ENCODE data around the gene ALDOA.

Gene ALDOA

DNA sequence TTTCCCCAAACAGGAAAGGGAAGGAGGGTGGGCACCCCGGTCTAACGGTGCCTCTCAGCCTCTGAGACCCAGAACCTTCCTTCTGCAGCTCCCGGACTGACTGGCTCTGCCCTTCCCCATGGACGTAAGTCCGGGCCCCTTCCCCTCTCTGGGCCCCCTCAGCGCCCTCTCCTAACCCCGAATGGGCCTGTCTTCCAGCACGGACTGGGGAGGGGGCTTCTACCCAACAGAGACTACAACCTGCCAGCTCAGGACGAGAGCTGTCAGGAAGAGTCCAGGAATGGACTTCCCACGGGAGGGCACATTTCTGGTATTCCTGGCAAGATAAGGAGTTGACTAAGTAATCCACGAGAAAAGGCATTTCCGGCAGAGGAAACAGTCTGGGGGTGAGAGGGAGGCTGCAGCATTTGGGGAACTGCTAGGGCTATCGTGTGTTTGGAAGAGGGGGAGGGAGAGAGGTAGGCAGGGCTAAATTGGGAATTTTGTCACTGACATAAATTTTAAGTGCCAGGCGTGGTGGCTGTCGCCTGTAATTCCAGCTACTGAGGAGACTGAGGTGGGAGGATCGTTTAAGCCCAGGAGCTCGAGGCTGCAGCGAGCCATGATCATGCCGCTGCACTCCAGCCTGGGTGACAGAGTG is 12.1 kb upstream of the ALDOA start:
- ATAC-seq (replicated peaks) (peak; percentile 26 to 38), DNase-seq (no peak)
- no peak overlapping the region for H3K27ac Mint-ChIP-seq
- H3K9me3 Mint-ChIP-seq = no peaks in the 10 kb centered on the region
- no peaks in the 10 kb centered on the region for H3K27me3 Mint-ChIP-seq
- H3K4me3 Mint-ChIP-seq = peak overlapping the region; percentile 86 to 93
- H3K36me3 Mint-ChIP-seq = no peaks in the 10 kb centered on the region
- H3K4me1 Mint-ChIP-seq = peaks cover 20 to 26% of the 10 kb centered on the region in 2 donors

GRCh38 chr16:30054451-30054850 is 11.1 kb upstream of the ALDOA start:
- Mint-ChIP-seq H3K27ac (no peak overlapping the region), H3K4me1 (peaks cover 20 to 26% of the 10 kb centered on the region in 2 donors), H3K27me3 (no peaks in the 10 kb centered on the region), H3K4me3 (peak overlapping the region; percentile 36 to 39), H3K36me3 (no peaks in the 10 kb centered on the region), H3K9me3 (no peaks in the 10 kb centered on the region)
- ATAC-seq (replicated peaks) (no peak), DNase-seq (no peak)

DNA sequence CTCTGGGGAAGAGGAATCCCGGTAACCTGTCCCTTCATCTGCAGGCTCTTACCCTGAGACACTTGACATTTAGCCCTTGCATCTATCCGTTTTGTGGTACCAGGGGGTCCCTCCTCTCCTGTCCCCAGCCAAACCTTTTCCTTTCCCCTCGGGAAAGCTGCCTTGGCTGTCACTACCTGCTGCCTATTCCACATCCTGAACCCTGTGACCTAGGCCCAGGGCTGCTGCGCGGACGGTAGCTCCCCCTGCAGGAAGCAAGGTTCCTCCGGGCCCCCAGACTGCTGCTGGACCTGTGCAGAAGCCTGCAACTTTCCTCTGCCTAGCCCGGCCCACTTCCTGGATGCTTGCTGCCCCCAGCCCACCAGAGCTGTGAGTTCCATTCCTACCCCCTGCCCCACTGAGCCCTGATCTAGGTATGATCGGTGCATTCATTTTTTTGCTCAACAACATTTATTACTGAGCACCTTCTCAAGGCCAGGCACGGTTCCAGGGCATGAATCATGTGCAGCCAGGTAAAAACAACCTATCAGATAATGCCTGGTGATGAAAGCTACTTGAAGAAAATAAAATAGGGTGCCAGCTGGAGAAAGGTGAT is 10.5 kb upstream of the ALDOA start:
- DNase-seq = no peak
- H3K36me3 Mint-ChIP-seq = no peaks in the 10 kb centered on the region
- peak; percentile 65 to 71 for ATAC-seq (replicated peaks)
- no peak overlapping the region for H3K4me3 Mint-ChIP-seq
- H3K4me1 Mint-ChIP-seq = peaks cover 20 to 26% of the 10 kb centered on the region in 2 donors
- no peaks in the 10 kb centered on the region for H3K27me3 Mint-ChIP-seq
- H3K27ac Mint-ChIP-seq = no peak overlapping the region
- no peaks in the 10 kb centered on the region for H3K9me3 Mint-ChIP-seq

- no peak overlapping the region for H3K27ac Mint-ChIP-seq
- no peak overlapping the region for H3K4me3 Mint-ChIP-seq
- H3K36me3 Mint-ChIP-seq = peaks cover 1 to 10% of the 10 kb centered on the region in 2 donors
- no peaks in the 10 kb centered on the region for H3K9me3 Mint-ChIP-seq
- no peak for ATAC-seq (replicated peaks)
- H3K4me1 Mint-ChIP-seq = peaks cover 14 to 19% of the 10 kb centered on the region in 2 donors
- H3K27me3 Mint-ChIP-seq = no peaks in the 10 kb centered on the region
- no peak for DNase-seq
Measured at GRCh38 chr16:30060346-30060745, 5.2 kb upstream of the ALDOA start.

DNA sequence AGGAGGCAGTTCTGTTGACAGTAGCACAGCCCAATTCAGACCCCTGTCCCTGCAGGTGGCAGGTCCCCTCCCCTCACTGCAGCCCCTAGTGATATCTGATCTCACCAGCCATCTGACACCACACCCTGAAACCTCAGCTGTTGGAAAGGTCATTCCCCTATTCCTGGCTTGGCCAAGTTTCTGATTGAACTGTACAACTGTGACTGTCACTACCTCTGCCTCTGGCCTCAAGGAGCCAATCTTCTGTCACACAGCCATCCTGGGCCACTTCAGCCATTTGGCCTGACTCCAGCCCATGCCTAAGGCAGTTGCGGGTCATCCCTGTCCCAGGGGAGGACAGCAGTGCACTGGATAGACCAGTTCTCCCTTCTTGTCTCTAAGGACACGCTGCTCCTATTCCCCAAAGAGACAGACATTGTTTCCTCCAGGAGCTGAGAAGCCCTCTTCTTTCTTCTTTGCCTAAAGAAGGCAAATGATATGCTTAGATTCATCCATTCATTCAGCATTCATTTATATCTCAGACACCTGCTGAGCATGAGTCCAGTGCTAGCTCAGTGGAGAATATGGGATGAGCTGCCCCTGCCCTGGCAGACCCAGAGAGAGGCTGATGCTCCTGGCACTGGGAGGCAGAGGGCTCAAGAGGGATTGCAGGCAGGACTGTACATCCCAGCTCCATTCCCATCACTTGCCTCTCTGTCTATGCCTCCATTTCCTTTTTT is 4.6 kb upstream of the ALDOA start:
- Mint-ChIP-seq H3K4me3 (no peak overlapping the region), H3K27me3 (no peaks in the 10 kb centered on the region), H3K36me3 (peaks cover 6 to 15% of the 10 kb centered on the region in 2 donors), H3K27ac (no peak overlapping the region), H3K9me3 (no peaks in the 10 kb centered on the region), H3K4me1 (peaks cover 14 to 18% of the 10 kb centered on the region in 2 donors)
- ATAC-seq (replicated peaks) (no peak), DNase-seq (no peak)

DNA sequence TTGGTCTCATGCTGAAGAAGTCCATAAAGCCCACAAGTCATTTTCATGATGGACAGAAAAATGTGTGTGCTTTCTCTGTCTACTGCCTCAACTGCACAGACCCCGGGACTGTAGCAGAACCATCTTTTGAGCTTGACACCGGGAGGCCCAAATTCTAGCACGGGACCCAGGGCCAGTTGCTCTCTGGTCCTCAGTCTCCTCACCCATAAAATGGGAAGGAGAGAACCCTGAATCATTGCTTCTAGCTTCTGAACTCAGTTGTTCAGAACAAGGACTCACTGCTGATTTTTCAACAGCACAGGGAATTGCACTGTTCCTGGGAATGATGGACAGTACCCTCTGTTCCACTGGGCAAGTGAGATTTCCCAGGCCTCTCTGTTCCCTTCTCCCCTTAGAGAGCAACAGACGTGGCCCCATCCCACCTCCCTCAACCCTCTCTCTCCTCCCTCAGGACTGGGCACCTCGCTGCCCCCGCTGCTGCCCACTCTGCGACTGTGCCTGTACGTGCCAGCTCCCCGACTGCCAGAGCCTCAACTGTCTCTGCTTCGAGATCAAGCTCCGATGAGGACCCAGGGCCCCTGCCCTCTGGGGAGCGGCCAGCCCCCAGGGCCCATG is 2.2 kb upstream of the ALDOA start:
- peaks cover 22 to 33% of the 10 kb centered on the region in 2 donors for H3K36me3 Mint-ChIP-seq
- H3K27me3 Mint-ChIP-seq = no peaks in the 10 kb centered on the region
- DNase-seq (no peak), ATAC-seq (replicated peaks) (no peak)
- peak overlapping the region; percentile 89 to 95 for H3K4me3 Mint-ChIP-seq
- no peaks in the 10 kb centered on the region for H3K9me3 Mint-ChIP-seq
- H3K27ac Mint-ChIP-seq = peak overlapping the region; percentile 99
- H3K4me1 Mint-ChIP-seq = peaks cover 25 to 35% of the 10 kb centered on the region in 2 donors

DNA sequence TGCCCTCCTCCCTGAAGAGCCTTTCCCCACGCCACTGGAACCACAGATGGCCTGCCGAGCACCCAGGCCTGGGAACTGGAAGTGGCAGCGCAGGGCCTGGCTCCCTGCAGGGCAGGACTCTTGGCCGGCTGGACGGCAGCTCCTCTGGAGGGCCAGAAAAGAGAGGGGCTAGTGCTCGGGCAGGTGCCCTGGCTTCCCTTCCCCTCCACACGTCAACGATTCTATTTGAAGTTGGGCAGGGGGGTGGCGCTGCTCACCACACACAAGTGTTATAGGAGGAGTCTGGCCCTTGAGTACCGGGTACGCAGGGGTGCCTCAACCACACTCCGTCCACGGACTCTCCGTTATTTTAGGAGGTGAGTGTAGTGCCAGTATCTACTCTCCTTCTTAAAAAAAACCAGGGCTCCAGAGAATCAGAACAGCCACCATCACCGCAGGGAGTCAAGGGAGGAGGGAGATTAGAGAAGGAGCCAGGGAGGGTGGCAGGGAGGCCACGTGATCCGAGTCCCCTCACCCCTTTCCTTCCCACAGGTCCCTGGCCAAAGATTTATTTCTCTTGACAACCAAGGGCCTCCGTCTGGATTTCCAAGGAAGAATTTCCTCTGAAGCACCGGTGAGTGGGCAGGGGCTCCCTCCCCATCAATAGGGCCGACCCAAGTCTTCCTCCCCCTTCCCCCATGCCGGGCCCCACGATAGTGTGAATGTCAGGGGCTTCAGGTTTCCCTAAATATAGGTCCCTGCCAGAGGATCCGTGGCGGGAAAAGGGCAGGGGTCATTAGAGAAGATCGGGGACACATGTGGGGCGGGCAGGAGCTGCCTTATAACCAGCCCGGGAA is 1.4 kb upstream of the ALDOA start:
- DNase-seq (peak; percentile 67), ATAC-seq (replicated peaks) (peak; percentile 49 to 51)
- peaks cover 29 to 42% of the 10 kb centered on the region in 2 donors for H3K4me1 Mint-ChIP-seq
- peak overlapping the region; percentile 89 to 95 for H3K4me3 Mint-ChIP-seq
- H3K36me3 Mint-ChIP-seq = peaks cover 29 to 41% of the 10 kb centered on the region in 2 donors
- H3K27me3 Mint-ChIP-seq = no peaks in the 10 kb centered on the region
- H3K9me3 Mint-ChIP-seq = no peaks in the 10 kb centered on the region
- H3K27ac Mint-ChIP-seq = peak overlapping the region; percentile 99

- Mint-ChIP-seq H3K36me3 (peaks cover 35 to 47% of the 10 kb centered on the region in 2 donors), H3K4me1 (peaks cover 33 to 48% of the 10 kb centered on the region in 2 donors), H3K9me3 (no peaks in the 10 kb centered on the region), H3K27me3 (no peaks in the 10 kb centered on the region), H3K4me3 (peak overlapping the region; percentile 89 to 95), H3K27ac (peak overlapping the region; percentile 99)
- DNase-seq = no peak
- peak in 1 of 2 donors; percentile 2 for ATAC-seq (replicated peaks)
Measured at GRCh38 chr16:30064729-30065101, 845 bp upstream of the ALDOA start.

GRCh38 chr16:30065943-30066760 is 592 bp downstream of the ALDOA start:
- peaks cover 28 to 49% of the 10 kb centered on the region in 2 donors for H3K4me1 Mint-ChIP-seq
- peaks cover 46 to 55% of the 10 kb centered on the region in 2 donors for H3K36me3 Mint-ChIP-seq
- peak overlapping the region; percentile 99 for H3K27ac Mint-ChIP-seq
- DNase-seq (no peak), ATAC-seq (replicated peaks) (no peak)
- no peaks in the 10 kb centered on the region for H3K9me3 Mint-ChIP-seq
- H3K4me3 Mint-ChIP-seq = peak overlapping the region; percentile 89 to 95
- no peaks in the 10 kb centered on the region for H3K27me3 Mint-ChIP-seq

- Mint-ChIP-seq H3K4me3 (peak overlapping the region; percentile 89 to 95), H3K27me3 (no peaks in the 10 kb centered on the region), H3K4me1 (peaks cover 27 to 48% of the 10 kb centered on the region in 2 donors), H3K9me3 (no peaks in the 10 kb centered on the region), H3K36me3 (peaks cover 53 to 61% of the 10 kb centered on the region in 2 donors), H3K27ac (peak overlapping the region; percentile 99)
- ATAC-seq (replicated peaks) = no peak
- no peak for DNase-seq
Measured at GRCh38 chr16:30066761-30067583, 1.4 kb downstream of the ALDOA start.

DNA sequence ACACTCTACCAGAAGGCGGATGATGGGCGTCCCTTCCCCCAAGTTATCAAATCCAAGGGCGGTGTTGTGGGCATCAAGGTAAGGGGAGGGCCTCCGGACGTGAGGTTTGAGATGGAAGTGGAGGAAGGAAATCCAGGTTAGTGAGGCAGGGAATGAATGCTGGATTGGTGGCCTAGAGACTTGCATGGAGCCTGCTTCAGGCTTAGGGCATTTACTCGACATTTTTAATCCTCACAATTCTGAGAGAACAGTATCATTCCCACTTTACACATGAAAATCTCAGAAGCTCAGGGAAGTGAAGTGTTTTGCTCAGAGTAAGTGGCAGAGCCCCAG is 2.0 kb downstream of the ALDOA start:
- H3K4me1 Mint-ChIP-seq = peaks cover 27 to 48% of the 10 kb centered on the region in 2 donors
- peaks cover 55 to 65% of the 10 kb centered on the region in 2 donors for H3K36me3 Mint-ChIP-seq
- DNase-seq (no peak), ATAC-seq (replicated peaks) (no peak)
- no peaks in the 10 kb centered on the region for H3K27me3 Mint-ChIP-seq
- no peaks in the 10 kb centered on the region for H3K9me3 Mint-ChIP-seq
- H3K27ac Mint-ChIP-seq = peak overlapping the region; percentile 99
- H3K4me3 Mint-ChIP-seq = peak overlapping the region; percentile 89 to 95

DNA sequence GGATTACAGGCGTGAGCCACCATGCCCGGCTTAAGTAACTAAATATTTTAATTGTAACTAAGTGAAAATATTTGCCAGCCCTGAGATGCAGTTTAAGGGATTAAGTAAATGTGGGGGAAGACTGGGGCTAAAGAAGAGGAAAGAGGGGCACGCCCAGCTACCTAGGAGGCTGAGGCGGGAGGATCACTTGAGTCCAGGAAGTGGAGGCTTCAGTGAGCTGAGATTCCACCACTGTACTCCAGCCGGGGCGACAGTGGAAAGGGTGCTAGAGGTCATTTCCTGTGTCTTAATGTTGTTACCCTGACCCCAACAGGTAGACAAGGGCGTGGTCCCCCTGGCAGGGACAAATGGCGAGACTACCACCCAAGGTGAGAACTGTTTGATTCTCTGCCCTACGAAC is 2.8 kb downstream of the ALDOA start:
- DNase-seq (no peak), ATAC-seq (replicated peaks) (no peak)
- peak overlapping the region; percentile 62 for H3K27ac Mint-ChIP-seq
- peaks cover 55 to 66% of the 10 kb centered on the region in 2 donors for H3K36me3 Mint-ChIP-seq
- H3K4me1 Mint-ChIP-seq = peaks cover 26 to 47% of the 10 kb centered on the region in 2 donors
- peak overlapping the region in 1 of 2 donors; percentile 29 for H3K4me3 Mint-ChIP-seq
- no peaks in the 10 kb centered on the region for H3K27me3 Mint-ChIP-seq
- H3K9me3 Mint-ChIP-seq = no peaks in the 10 kb centered on the region
